Stimulated activated CD4-positive, alpha-beta T cell treated with anti-CD3 and anti-CD28 coated beads, TNF-alpha, amount 100 ng/mL, for 4 hours (primary cell): ENCODE results near the gene CDC14A.
"Not testable (repeated sequence)": the region's sequence is repeated elsewhere in the genome, so short reads cannot be mapped to it uniquely, and the experiment has no call there.

Source experiments
- DNase-seq, 3 experiments: peaks; one replicate each; pipeline ENCODE4 v3.0.0-alpha.2; 2020; ENCODE audit warnings: low read depth in 3 of 3

The CDC14A gene

GRCh38 chr1:100335436-100335835, 16.9 kb upstream of the CDC14A start:
- no peak for DNase-seq

GRCh38 chr1:100337878-100338277, 14.4 kb upstream of the CDC14A start:
- DNase-seq: not testable (repeated sequence)

- DNase-seq: not testable (repeated sequence)
These were observed 12.6 kb upstream of the CDC14A start for GRCh38 chr1:100339735-100340134.

- DNase-seq: no peak
These were observed 11.8 kb upstream of the CDC14A start for GRCh38 chr1:100340494-100340893.

GRCh38 chr1:100342348-100342747, 10.0 kb upstream of the CDC14A start:
- DNase-seq: no peak

- no peak for DNase-seq
These were observed 8.4 kb upstream of the CDC14A start for GRCh38 chr1:100343897-100344296.

GRCh38 chr1:100344774-100345173, 7.5 kb upstream of the CDC14A start:
- no peak for DNase-seq

- no peak for DNase-seq
These were observed 5.9 kb upstream of the CDC14A start for GRCh38 chr1:100346387-100346786.

- no peak for DNase-seq
These were observed 5.0 kb upstream of the CDC14A start for GRCh38 chr1:100347009-100347966.

- no peak for DNase-seq
These were observed 3.7 kb upstream of the CDC14A start for GRCh38 chr1:100348549-100349144.

- DNase-seq: no peak
These were observed 3.1 kb upstream of the CDC14A start for GRCh38 chr1:100349246-100349645.

GRCh38 chr1:100350787-100351094, 1.6 kb upstream of the CDC14A start:
- DNase-seq: no peak

GRCh38 chr1:100351095-100351887, 1.0 kb upstream of the CDC14A start:
- peak; percentile 67 to 72 (median 70) for DNase-seq

GRCh38 chr1:100353071-100353801, 930 bp downstream of the CDC14A start:
- peak in 2 of 3 experiments; percentile 18 to 23 for DNase-seq

GRCh38 chr1:100353988-100354387, 1.7 kb downstream of the CDC14A start:
- DNase-seq: no peak

- no peak for DNase-seq
These were observed 2.7 kb downstream of the CDC14A start for GRCh38 chr1:100354971-100355394.

- DNase-seq: no peak
These were observed 5.9 kb downstream of the CDC14A start for GRCh38 chr1:100358210-100358609.

GRCh38 chr1:100359139-100359538, 6.8 kb downstream of the CDC14A start:
- DNase-seq: no peak

GRCh38 chr1:100360790-100361510, 8.6 kb downstream of the CDC14A start:
- no peak for DNase-seq

- DNase-seq: no peak
These were observed 9.3 kb downstream of the CDC14A start for GRCh38 chr1:100361511-100362089.
